Thymus (tissue), 11 donors: ENCODE results near the gene FECH. TPM values are rescaled to one million over a fixed set of nuclear protein-coding genes. Genes with fewer than 3 reads are reported as not detected.

ENCODE experiments used
- DNase-seq, 9 donors: peaks; one replicate each; pipeline ENCODE4 v3.0.0-alpha.2; 2013; ENCODE audit warnings: low spot score in 9 of 9, low read depth in 6 of 9, missing footprints in 1 of 9
- H3K27ac ChIP-seq, 2 donors: one replicate each; pipeline ENCODE4 v1.5.1; 2013; ENCODE audit warnings: control low read depth in 1 of 2, low read depth in 1 of 2, low read length in 1 of 2, mild to moderate bottlenecking in 1 of 2, moderate library complexity in 1 of 2
- H3K27me3 ChIP-seq, 2 donors: one replicate each; pipeline ENCODE4 v1.5.1; 2013; ENCODE audit warnings: low read length in 1 of 2; ENCODE audit not compliant: control insufficient read depth in 2 of 2, insufficient read depth in 1 of 2
- H3K36me3 ChIP-seq, 2 donors: one replicate each; pipeline ENCODE4 v1.5.1; 2013; ENCODE audit warnings: low read length in 1 of 2, mild to moderate bottlenecking in 1 of 2, moderate library complexity in 1 of 2; ENCODE audit not compliant: control insufficient read depth in 2 of 2, insufficient read depth in 2 of 2
- H3K4me1 ChIP-seq, 2 donors: one replicate each; pipeline ENCODE4 v1.5.1; 2013; ENCODE audit warnings: low read length in 2 of 2; ENCODE audit not compliant: control insufficient read depth in 2 of 2, insufficient read depth in 2 of 2
- H3K4me3 ChIP-seq, 2 donors: one replicate each; pipeline ENCODE4 v1.5.1; 2013; ENCODE audit warnings: low read length in 2 of 2, control low read depth in 1 of 2, mild to moderate bottlenecking in 1 of 2
- H3K9me3 ChIP-seq, 2 donors: one replicate each; pipeline ENCODE4 v1.5.1; 2013; ENCODE audit warnings: low read length in 1 of 2, mild to moderate bottlenecking in 1 of 2; ENCODE audit not compliant: control insufficient read depth in 2 of 2, insufficient read depth in 1 of 2
- WGBS: extraction: QIAGEN DNeasy Blood & Tissue Kit; methylation state at CpG from one replicate; pipeline ENCODE4 v1.1.7; 2013; 5-methylcytosine and 5-hydroxymethylcytosine counted together
- polyA plus RNA-seq: library from polyadenylated mRNA; stranded (reverse); fragments of 200-250 nt; gene quantifications from one replicate; pipeline ENCODE4 v1.2.3, GENCODE V29; 2013
- total RNA-seq: library from RNA; stranded (reverse); fragments of 120-200 nt; gene quantifications from one replicate; pipeline ENCODE4 v1.2.4, GENCODE V29; 2013
- donor health status: healthy.

Gene FECH
- total and polyA plus RNA-seq, 2 donors: 11.1 to 33.1 TPM

GRCh38 chr18:57574866-57575265, 11.6 kb downstream of the FECH start:
- Histone ChIP-seq H3K9me3 (no peaks in the 10 kb centered on the region), H3K36me3 (peaks cover 47 to 49% of the 10 kb centered on the region in 2 donors), H3K4me1 (peaks cover 17 to 18% of the 10 kb centered on the region in 2 donors), H3K27ac (no peak overlapping the region), H3K4me3 (no peak overlapping the region), H3K27me3 (no peaks in the 10 kb centered on the region)
- WGBS: 84% methylated on average over 4 of the region's 4 CpGs
- no peak for DNase-seq

- Histone ChIP-seq H3K4me3 (no peak overlapping the region), H3K27me3 (no peaks in the 10 kb centered on the region), H3K27ac (no peak overlapping the region), H3K36me3 (peaks cover 54 to 62% of the 10 kb centered on the region in 2 donors), H3K9me3 (no peaks in the 10 kb centered on the region), H3K4me1 (no peaks in the 10 kb centered on the region)
- WGBS: 99% methylated on average over 4 of the region's 4 CpGs
- DNase-seq: no peak
Measured at GRCh38 chr18:57570162-57570561, 16.3 kb downstream of the FECH start.

GRCh38 chr18:57569133-57569532, 17.4 kb downstream of the FECH start:
- no peaks in the 10 kb centered on the region for H3K9me3 ChIP-seq
- no peak overlapping the region for H3K4me3 ChIP-seq
- H3K4me1 ChIP-seq: no peaks in the 10 kb centered on the region
- DNase-seq: no peak
- WGBS: 68% methylated on average over 2 of the region's 2 CpGs
- no peak overlapping the region for H3K27ac ChIP-seq
- no peaks in the 10 kb centered on the region for H3K27me3 ChIP-seq
- H3K36me3 ChIP-seq: peaks cover 49 to 63% of the 10 kb centered on the region in 2 donors

GRCh38 chr18:57561728-57562423, 24.6 kb downstream of the FECH start:
- H3K4me1 ChIP-seq: no peaks in the 10 kb centered on the region
- peak in 6 of 9 donors; percentile 38 to 70 (median 56) for DNase-seq
- no peaks in the 10 kb centered on the region for H3K9me3 ChIP-seq
- no peak overlapping the region for H3K27ac ChIP-seq
- no peak overlapping the region for H3K4me3 ChIP-seq
- 67% methylated on average over 4 of the region's 4 CpGs for WGBS
- H3K36me3 ChIP-seq: peaks cover 37 to 47% of the 10 kb centered on the region in 2 donors
- no peaks in the 10 kb centered on the region for H3K27me3 ChIP-seq

DNA sequence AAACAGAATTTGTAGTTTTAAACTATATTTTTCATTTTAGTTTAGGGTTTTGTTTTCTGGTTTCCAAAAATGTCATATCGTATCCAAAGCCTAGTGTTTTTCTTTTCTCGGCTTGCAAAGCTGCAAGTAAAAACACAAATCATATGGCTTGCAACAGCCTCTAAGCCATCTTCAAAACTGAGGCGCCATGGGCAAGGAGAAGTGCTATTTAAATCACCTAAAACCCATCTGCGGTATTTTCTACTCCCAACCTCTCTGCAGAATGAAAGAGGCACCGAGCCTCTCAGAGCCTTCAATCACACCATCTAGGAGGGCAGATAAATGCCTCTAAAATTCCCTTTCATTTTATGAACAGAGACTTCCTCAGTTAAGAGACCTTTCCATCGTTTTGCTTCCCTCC, 25.2 kb downstream of the FECH start:
- WGBS: 98% methylated on average over 6 of the region's 6 CpGs
- DNase-seq: no peak
- Histone ChIP-seq H3K36me3 (peaks cover 39 to 47% of the 10 kb centered on the region in 2 donors), H3K4me1 (no peaks in the 10 kb centered on the region), H3K9me3 (peaks cover 0 to 2% of the 10 kb centered on the region in 2 donors), H3K27me3 (no peaks in the 10 kb centered on the region), H3K4me3 (no peak overlapping the region), H3K27ac (no peak overlapping the region)

- peaks cover 43 to 49% of the 10 kb centered on the region in 2 donors for H3K36me3 ChIP-seq
- H3K27ac ChIP-seq: no peak overlapping the region
- H3K27me3 ChIP-seq: no peaks in the 10 kb centered on the region
- no peak overlapping the region for H3K4me3 ChIP-seq
- no peak for DNase-seq
- H3K9me3 ChIP-seq: peaks cover 0 to 2% of the 10 kb centered on the region in 2 donors
- H3K4me1 ChIP-seq: no peaks in the 10 kb centered on the region
- 98% methylated on average over 6 of the region's 6 CpGs for WGBS
Measured at GRCh38 chr18:57559314-57559713, 27.2 kb downstream of the FECH start.

- no peaks in the 10 kb centered on the region for H3K27me3 ChIP-seq
- H3K27ac ChIP-seq: no peak overlapping the region
- H3K9me3 ChIP-seq: peaks cover 0 to 2% of the 10 kb centered on the region in 2 donors
- H3K36me3 ChIP-seq: peaks cover 43 to 68% of the 10 kb centered on the region in 2 donors
- 94% methylated on average over 2 of the region's 2 CpGs for WGBS
- DNase-seq: no peak
- H3K4me3 ChIP-seq: no peak overlapping the region
- H3K4me1 ChIP-seq: no peaks in the 10 kb centered on the region
Measured at GRCh38 chr18:57555134-57555533, 31.4 kb downstream of the FECH start.

DNA sequence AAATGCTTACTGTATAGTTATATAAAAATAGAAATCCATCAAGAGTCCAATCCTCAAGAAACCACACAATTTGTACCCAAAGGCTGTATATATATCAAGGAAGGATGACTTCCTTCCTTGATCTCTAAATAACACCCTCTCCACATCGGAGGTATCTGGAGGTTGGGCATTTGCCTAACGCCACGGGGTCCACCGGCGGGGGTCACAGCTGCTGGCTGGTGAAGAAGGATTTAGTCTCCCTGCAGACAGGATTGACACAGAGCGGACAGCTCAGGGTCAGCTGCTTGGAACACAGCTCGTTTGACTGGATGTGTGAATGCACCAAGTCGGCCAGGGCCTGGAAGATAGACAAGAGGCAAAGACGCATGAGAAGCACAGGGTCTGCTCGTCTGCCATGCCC, 36.0 kb downstream of the FECH start:
- H3K9me3 ChIP-seq: no peaks in the 10 kb centered on the region
- H3K27me3 ChIP-seq: no peaks in the 10 kb centered on the region
- H3K4me1 ChIP-seq: peaks cover under 1 to 1% of the 10 kb centered on the region in 2 donors
- H3K4me3 ChIP-seq: no peak overlapping the region
- H3K36me3 ChIP-seq: peaks cover 23 to 42% of the 10 kb centered on the region in 2 donors
- no peak for DNase-seq
- 93% methylated on average over 10 of the region's 10 CpGs for WGBS
- no peak overlapping the region for H3K27ac ChIP-seq

- no peak for DNase-seq
- peaks cover 14 to 15% of the 10 kb centered on the region in 2 donors for H3K36me3 ChIP-seq
- no peak overlapping the region for H3K4me3 ChIP-seq
- H3K9me3 ChIP-seq: no peaks in the 10 kb centered on the region
- WGBS: 92% methylated on average over 4 of the region's 4 CpGs
- no peaks in the 10 kb centered on the region for H3K27me3 ChIP-seq
- H3K27ac ChIP-seq: no peak overlapping the region
- peaks cover 2 to 3% of the 10 kb centered on the region in 2 donors for H3K4me1 ChIP-seq
Measured at GRCh38 chr18:57547260-57547659, 39.2 kb downstream of the FECH start.
